NT2/D1 (cell line): ENCODE results near the gene MFSD2B.

Source experiments
- YY1 ChIP-seq: IDR thresholded peaks from 2 replicates; pipeline ENCODE4 v1.6.1; 2011; ENCODE audit not compliant: insufficient read length, insufficient read depth
- ZNF274 ChIP-seq: IDR thresholded peaks from 2 replicates; pipeline ENCODE4 v1.6.1; 2011; ENCODE audit warnings: mild to moderate bottlenecking, low read depth, low read length

DNA sequence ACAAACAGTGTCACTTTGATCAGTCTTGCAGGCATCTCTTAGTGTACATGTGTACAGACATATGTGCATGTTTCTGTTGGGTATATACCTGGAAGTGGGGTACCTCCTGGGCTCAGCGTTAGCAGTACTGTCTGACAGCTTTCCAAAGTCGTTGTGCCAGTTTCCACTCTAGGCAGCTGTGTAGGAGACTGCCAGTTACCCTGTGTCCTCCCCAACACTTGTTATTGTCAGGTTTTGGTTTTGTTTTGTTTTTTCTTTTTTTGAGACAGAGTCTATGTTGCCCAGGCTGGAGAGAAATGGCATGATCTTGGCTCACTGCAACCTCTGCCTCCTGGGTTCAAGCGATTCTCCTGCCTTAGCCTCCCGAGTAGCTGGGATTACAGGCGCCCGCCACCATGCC lies 45.9 kb downstream of the MFSD2B start:
- no peak for TF ChIP-seq YY1
- no peak for TF ChIP-seq ZNF274
